HG03159 (cell line): ENCODE results near the gene ASB2.

Experiments used
- ATAC-seq: cut with Tn5 transposase; IDR thresholded peaks from one replicate; pipeline ENCODE4 v1.9.1; 2021; ENCODE audit warnings: mild to moderate bottlenecking, moderate library complexity; ENCODE audit not compliant: unreplicated experiment

ASB2 gene, protein sequence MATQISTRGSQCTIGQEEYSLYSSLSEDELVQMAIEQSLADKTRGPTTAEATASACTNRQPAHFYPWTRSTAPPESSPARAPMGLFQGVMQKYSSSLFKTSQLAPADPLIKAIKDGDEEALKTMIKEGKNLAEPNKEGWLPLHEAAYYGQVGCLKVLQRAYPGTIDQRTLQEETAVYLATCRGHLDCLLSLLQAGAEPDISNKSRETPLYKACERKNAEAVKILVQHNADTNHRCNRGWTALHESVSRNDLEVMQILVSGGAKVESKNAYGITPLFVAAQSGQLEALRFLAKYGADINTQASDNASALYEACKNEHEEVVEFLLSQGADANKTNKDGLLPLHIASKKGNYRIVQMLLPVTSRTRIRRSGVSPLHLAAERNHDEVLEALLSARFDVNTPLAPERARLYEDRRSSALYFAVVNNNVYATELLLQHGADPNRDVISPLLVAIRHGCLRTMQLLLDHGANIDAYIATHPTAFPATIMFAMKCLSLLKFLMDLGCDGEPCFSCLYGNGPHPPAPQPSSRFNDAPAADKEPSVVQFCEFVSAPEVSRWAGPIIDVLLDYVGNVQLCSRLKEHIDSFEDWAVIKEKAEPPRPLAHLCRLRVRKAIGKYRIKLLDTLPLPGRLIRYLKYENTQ

DNA sequence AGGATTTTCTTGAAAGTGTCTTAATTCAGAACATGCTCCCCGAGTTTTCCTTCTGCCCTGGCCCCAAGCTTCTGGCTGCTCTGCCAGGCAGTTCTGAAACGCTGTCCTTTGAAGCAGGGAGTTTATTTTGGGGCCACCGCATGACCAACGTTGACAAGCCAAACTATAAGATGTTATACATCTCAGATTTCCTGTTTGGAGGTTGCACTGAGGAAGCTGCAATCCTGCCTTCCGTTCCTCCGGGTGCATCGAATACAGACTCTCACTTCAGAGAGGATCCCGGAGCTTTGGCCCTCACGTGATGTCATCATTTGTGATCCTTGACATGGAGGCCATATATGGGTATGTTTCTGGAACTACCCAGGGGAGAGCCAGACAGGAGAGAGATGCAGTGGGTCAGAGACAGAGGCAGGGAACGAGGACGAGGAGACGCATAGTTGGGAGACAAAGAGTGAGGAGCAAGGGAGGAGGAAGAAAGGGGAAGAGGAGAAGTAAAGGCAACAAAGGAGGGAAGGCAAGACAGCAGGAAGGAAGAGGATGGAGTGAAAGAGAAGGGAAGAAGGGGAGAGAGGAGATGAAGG lies at the start of gene ASB2:
Gene ASB2 (minus strand): TSS at position 94 of the 581 bp plus-strand sequence. CDS start 12,031 bp downstream, outside the sequence.
- ATAC-seq: no peak

DNA sequence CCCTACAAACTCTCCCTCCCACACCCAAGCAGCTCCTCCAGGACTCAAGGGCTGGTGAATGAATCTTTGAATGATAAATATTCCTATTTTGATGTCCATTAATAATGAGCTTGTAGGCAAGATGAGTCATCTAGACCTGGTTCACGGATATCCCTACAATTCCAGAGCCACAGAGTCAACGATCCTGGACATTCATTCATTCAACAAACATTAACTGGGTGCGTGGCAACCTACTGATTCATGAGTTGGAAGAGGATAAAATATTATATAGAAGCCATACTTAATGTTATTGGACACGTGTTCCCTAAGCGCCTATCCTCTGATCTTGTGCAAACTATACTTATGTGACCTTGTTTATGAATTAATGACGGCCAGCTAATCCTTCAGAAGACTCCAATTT lies 49.4 kb upstream of the ASB2 start:
- no peak for ATAC-seq

DNA sequence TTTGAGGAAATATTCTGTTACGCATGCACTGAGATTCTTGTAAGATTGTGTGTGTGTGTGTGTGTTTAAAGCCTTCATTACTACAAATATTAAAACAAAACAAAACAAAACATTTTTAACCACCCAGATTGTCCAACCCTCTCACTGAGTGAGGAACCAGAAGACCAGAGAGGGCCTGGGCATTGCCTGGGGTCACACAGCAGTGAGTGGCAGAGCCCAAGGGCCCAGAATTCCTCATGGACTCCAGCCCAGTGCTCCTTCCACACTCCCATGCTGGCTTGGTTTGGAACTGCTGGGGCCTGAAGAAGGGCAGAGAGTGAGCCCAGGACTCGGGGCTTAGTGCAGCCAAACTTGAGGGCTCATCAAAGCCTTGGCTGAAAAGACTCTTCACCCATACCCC lies 48.2 kb upstream of the ASB2 start:
- ATAC-seq: no peak

DNA sequence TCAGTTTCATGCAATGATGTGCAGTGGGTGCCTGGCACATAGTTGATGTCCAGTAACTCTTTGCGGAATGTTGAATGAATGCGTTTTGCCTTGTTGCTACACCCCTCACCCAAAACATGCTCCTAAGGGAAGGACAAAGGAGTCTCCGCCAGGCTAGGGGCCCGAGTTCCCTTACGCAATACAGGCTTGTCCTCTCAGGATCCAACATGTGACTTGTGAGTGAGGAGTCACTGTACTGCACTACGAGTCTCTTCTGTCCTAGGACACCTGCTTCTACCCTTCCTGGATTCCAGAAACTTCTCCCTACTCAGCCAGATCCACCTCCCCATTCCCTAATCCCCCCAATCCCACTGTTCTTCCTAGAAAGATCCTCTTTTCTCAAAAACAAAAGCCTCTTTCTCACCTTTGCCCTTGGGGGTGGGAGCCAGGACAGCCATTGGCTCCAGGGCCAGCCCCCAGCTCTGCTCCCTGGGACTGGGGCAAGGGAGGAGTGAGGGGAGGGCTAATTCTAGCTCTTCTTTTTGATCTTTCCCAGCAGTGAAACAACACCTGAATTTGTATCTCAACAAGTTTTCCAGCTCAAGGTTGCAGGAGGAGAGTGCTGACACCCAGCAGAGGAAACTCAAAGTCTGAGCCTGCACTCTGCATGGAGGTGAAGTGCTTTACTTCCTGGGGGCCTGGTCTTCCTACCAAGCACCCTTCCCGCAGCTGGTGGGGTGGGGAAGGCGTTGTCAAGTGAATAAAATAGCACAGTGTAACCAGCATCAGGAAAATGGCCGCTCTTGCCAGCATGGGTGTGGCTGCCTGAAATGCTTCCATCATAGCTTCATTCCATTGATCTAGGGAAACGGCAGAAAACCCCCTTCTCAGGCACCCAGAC lies 46.4 kb upstream of the ASB2 start:
- no peak for ATAC-seq

DNA sequence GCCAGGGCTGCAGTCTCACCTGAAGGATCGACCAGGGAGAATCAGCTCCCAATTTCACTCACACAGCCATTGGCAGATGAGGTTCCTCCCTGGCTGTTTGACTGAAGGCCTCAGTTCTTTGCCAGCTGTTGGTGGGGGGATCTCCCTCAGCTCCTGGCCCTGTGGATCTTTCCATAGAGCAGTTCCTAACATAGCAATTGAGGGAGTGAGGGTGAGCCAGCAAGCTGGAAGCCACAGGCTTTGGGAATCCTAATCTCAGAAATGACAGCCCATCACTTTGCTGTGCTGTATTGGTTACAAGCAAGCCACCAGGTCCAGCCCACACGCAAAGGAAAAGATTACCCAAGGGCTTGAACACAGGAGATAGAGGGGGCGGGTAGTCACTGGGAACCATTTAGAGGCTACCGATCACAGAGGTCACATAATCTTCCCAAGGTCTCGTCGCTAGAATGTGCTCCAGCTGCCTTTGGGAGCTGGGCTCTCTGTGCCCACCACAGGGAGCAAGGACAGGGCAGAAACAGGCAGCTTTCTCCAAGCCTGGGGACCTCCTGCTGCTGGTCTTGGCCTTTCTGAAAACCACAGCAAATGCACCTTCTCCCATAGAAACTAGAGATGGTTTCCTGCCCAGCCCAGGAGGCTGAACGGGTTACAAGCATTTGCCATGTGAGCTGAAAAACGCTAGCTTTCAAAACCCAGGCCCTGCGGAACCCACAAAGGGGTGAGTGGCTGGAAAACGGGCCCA lies 45.2 kb upstream of the ASB2 start:
- ATAC-seq: no peak

DNA sequence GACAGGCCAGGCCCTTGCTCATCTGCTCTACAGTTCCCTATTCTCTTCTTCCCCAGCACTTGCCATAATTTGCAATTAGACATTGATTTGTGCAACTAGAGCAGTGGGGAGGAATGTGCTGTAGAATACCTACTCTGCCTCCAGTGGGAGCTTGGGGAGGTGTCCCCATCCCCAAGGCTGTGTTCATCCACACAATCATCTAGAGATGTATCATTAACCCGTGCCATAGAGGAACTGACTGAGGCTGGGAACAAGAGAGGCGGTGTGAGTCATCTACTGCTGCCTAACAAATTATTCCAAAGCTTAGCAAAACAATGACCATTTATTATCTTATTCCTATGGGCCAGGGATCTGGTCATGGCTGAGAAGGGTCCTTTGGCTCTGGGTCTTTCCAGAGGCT lies 44.6 kb upstream of the ASB2 start:
- no peak for ATAC-seq

DNA sequence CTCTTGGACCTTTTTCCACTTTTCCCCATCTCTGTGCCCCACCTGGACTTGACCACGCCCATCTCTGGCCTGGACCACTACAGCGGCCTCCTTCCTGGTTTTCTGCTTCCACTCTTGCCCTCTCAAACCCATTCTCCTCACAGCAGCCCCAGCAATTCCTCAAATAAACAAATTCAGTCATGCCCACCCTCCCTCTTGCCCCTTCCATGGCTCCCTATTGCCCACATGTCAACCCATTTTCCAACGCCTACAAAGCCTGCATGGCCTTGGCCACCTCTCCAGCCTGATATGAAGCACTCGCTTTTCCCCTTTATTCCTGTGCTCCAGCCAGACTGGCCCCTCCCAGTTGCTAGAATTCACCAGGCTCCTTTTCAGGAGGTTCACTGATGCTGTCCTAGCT lies 43.9 kb upstream of the ASB2 start:
- no peak for ATAC-seq

DNA sequence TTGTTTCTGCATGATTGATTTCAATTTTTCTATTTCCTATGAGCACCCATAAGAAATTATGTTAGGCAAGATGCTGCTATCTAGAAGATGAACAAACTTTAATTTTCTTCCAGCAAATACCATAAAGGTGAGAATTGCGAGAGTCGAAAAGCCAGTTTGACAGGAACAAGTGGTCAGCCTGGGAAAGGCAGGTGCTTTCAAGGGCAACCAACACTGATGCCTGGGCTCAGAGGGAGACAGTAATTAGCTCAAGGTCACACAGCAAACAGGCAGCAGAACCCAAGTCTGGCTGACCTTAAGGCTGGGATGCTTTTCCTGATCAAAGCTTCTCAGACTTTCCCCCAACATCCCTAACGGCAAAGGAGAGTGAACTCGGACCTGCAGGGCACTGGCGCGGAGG lies 43.0 kb upstream of the ASB2 start:
- ATAC-seq: no peak

DNA sequence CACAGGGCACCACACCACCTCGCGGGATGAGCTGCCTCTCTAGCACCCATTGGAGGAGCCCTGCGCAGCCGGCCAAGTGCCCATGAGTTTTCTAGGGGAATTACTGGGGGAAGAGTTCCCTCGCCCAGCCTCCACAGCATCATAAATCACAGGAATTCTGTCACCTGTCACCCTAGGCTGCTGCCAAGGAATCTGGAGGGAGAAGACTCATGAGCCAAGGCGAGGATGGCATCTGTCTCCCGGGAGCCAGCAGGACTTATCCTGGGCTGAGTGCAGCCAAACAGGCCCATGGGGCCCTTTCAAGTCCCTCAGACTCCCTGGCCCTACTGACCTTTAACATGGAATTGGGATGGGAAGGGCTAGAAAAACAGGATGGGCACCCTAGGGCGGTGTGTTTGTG lies 41.9 kb upstream of the ASB2 start:
- no peak for ATAC-seq

DNA sequence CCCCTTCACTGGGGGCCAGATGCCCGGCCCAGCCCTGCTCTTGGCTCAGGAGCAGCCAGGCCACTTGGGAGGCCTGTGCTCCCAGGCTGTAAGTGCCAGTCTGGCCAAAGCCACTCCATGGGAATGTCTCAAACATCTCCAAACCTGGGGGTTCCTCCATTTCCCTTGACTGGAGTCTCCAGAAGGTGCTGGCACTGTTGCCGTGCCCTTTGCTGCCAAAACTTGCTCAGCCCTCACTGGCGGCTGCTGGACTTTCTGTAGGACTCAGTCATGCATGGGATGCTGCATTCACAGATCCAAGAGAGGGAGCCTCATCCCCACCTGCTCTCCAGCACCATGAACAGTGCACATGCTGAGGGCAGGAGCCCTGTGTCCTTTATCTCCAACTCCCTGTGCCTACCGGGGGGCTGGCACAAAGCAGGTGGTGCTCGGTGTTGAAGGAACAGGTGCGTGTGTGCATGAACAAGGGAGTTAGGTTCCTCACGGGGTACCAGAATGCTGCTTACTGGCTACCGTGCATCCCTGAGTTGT lies 40.1 kb upstream of the ASB2 start:
- no peak for ATAC-seq

DNA sequence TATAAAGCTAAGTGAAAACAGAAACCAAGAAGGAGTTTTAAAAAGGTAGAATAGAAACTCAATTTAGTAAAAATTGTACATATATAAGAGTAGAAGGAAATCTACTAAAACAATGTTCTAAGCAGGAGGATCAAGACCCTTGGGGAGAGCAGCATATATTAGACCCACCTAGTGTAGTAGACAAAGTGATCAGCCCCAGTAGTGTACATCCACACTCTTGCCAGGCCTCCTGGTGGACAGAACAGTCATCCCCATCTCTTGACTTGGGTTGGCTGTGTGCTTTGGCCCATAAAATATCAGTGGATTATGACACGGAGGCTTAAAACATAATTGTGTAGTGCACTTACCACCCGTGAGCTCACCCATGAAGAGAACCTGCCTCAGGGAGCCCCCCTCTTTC lies 38.9 kb upstream of the ASB2 start:
- ATAC-seq: no peak

DNA sequence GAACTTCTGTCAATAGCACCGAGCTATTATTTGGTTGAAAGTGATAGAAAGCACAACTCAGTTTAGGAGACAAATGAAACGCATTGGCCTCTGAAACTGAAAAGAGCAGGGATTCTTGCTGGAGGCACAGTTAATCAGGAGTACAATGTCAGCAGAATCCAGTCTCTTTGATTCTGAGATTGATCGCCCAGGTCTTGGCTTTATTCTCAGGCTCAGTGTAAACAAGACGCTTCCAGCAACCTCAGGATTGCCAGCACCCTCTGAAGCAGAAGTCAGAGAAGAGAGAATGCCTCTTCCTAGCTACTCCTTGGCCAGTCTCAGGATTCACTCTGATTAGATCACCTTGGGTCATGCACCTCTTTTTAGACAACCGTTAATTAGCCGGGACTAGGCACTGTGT lies 38.0 kb upstream of the ASB2 start:
- no peak for ATAC-seq

DNA sequence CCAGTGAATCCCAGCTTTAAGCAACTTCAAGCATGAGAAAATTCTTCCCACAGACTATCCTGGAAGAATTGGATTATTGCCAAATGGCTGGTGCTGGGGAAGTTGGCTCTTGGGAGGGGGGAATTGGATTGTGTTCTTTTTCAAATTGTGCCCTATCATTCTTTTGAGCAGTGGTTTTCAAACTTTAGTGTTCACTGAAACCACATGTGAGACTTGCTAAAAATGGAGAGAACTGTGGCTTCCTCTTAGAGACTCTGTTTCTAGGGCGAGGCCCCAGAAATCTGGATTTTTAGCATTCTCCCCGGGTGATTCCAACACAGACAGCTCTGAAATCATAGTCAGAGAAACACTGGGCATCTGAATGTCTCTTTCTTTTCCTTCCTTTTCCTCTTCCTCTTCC lies 35.4 kb upstream of the ASB2 start:
- ATAC-seq: no peak

DNA sequence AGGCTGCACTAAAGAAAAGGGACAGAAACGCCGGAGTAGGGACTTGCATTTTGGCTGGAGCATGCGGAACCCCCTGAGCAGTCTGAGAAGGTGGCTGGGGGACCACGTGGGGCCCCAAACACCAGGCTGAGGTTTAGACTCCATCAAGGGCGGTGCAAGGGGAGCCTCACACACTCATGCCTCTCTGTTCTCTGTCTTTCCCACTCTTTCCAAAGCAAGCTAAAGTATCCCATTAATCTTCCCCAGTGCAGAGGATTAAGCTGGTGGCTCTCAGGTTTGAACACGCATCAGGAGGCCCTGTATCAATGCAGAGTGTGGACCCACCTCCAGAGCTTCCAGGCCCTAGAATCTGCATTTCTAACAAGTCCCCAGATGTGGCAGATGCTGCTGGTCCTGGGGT lies 34.3 kb upstream of the ASB2 start:
- ATAC-seq: no peak

DNA sequence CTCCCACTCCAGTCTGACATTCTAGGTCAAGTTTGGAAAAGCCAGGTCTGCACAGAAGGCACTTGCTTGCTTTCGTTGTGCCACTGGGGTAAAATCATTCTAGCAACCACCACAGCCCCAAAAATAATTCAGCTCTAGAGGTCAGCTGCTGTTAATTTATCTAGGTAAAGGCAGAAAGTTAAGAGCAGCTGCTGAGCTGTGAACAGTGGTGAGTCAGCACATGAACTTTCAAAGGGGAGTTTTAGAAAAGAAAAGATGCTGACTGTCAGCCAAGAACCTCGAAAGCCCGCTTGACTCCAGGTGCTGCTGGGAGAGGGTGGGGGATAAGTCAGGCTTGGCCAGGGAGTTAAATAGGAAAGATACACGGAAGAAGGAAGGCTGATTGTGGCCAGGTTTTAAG lies 33.4 kb upstream of the ASB2 start:
- no peak for ATAC-seq

DNA sequence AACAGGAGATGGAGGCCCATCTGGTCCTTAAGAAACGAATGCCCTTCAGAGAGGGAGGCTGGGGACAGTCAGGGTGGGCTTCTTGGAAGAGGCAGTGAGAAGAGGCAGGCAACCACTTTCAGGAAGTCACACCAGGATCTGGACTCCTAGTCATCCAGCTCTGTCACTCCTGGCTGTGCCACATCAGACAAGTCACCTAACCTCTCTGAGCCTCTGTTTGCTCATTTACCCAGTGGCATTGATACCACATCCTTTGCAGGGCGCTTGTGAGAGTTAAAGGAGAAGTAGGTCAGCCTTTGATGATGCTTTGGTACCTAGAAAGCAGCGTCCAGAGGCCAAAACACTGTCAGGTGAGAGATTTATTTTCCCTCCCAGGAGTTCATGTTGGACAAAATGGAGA lies 31.9 kb upstream of the ASB2 start:
- ATAC-seq: no peak

DNA sequence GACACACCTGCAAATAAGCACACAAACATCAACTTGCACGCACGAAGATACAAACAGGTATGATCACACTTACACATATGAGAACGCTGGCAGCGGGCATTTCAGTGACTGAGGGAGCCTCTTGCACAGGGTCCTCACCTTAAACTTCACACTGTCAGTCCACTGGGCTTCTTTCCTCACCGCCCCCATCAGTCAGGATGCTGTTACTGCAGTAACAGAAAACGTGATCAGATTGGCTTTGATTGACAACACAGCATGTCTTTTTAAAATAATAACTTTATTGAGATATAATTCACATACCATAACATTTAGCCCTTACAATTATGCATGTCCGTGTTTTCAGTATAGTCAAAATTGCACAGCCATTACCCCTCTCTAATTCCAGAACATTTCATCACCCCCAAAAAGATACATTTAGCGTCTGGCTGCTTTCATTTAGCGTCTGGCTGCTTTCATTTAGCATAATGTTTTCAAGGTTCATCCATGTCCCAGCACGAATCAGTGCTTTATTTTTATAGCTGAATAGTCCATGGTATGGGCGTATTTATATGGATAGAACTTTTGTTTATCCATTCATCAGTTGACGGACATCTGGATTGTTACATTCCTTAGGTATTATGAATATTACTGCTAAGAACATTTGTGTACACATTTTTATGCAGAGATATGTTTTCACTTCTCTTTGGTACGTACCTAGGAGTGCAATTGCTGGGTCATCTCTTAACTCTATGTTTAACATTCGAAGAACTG lies 29.1 kb upstream of the ASB2 start:
- no peak for ATAC-seq

DNA sequence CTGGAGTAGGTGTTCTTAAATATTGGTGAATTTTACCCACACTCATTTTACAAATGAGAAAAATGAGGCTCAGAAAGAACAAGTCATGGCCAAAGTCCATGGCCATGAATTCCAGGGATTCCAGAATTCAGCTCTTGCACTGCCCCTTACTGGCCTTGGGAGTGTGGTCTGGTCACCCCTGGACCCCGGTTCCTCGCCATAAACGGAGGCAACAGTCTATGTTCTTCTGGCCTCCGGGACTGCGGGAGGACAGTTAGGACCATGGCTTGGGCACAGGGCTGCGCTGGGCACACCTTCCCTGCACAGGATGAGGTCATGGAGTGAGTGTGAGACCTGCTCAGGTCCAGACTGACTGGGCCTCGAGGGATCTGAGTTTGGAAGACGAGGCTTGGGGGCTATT lies 27.6 kb upstream of the ASB2 start:
- no peak for ATAC-seq

DNA sequence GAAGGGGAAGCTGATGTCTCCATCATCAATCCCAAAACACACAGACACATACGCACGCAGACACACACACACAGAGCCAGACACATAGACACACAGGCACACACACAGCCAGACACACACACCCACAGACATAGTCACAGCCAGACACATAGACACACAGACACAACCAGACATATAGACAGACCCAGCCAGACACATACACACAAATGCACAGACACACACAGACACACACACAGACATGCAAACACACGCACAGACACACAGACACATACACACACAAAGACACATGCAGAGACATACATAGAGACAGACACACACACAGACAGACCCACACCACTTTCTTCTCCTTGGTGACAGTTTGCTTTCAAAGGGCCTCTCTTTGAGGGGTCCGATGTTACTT lies 27.0 kb upstream of the ASB2 start:
- ATAC-seq: no peak
